ENCODE measurements around the gene MS4A1. TPM values are rescaled to one million over a fixed set of nuclear protein-coding genes. Genes with fewer than 3 reads are reported as not detected.

MS4A1 gene
- not detected in 2 replicates for total RNA-seq

DNA sequence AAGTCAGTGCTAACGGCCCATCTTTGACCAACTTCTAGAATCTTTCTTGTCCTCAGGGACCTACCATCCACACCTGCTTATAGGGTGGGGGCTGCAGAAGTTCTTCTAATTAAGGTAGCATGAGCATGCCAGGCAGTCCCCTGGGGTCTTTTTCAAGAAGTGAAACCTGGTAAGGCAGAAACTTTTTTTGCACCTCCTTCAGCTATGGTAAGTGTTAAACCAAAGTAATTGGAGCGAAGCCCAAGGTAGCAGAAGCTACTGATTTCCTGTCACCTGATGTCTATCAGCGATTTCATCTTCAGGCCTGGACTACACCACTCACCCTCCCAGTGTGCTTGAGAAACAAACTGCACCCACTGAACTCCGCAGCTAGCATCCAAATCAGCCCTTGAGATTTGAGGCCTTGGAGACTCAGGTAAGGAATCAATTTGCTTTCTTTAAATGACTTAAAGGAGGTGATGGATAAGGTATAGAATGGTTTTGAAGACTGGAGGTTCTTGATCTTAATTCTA, at the start of gene MS4A1:
MS4A1 (plus strand) TSS at position 317 of the 512 bp plus-strand sequence. CDS start 6,528 bp downstream, outside the sequence.

GRCh38 chr11:60429272-60429671, 26.4 kb upstream of the MS4A1 start, which contains the start of gene MS4A5:
Gene MS4A5 (plus strand): TSS chr11:60429572. CDS start chr11:60429675, 103 bp downstream.

DNA sequence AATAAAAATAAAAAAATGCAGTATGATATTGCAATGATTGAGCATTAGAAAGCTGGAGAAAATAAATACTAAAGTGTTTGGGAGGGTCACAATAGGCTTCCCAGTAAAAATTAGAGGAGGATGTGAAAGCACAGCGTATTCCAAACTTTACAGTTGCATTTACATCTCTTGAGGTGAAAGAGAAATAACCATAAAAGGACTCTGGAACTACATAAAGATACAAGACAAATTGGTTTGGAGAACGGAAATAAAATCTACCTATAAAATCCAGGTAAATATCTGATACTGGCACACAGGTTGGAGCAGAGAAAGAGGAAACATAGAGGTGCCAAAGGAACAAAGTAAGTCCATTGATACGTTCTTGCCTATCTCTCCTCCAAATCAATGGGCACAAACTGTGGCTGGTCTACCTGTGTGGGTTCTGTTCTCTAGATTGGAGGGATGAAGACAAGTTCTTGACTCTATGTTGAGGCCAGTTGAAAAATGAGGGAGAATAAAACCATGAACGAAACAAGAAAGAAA, 36.9 kb downstream of the MS4A1 start, which contains the start of gene MS4A12:
MS4A12 (plus strand) TSS at position 291 of the 522 bp plus-strand sequence. CDS start 4,541 bp downstream, outside the sequence.

DNA sequence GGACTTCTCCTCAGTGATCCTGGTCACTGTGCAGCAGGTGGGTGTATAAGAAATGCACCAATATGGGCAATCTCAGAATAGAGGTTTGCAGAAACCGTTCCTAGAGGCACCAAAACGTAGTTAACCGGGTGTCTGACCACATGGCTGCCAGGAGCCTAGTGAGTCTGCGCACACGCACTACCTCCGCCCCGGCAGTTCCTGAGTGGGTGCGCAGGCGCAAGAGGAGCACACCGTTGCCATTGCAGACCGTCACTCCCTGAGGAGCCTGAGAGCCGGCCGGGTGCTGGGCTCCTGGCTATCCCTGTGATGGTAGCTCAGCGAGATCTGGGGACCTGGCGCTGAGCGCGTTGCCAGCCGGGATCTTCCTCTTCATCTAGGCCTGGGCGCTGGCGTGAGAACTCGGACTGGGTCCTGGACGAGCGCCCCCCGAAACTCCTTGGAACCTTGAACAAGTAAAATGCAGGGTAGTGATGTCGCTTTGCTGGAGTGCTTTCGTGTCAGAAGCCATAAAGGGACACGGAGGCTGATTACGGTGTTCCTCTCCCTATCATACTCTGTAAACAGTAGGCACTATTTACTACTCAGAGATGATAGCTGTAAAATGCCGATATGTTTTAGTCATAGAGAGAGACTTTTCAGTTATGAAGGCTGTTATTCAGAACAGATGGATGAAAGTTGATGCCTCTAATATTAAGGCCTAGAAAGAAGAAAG, 59.7 kb downstream of the MS4A1 start, which contains the start of gene MS4A13:
MS4A13 (plus strand) TSS at position 249 of the 712 bp plus-strand sequence. CDS start 2,692 bp downstream, outside the sequence.

Other genes with a start within 250 kb of the MS4A1 start
- gene MS4A4E, start 212.7 kb upstream of the MS4A1 start, total RNA-seq: not detected in 2 replicates
- not detected in 2 replicates for gene MS4A4A, start 175.2 kb upstream of the MS4A1 start, total RNA-seq
- gene MS4A6E, start 128.6 kb upstream of the MS4A1 start, total RNA-seq: not detected in 2 replicates
- gene MS4A7, start 77.3 kb upstream of the MS4A1 start, total RNA-seq: not detected in 2 replicates
- gene MS4A14, start 59.4 kb upstream of the MS4A1 start, total RNA-seq: not detected in 2 replicates
- gene MS4A5, start 26.3 kb upstream of the MS4A1 start, total RNA-seq: not detected in 2 replicates
- gene MS4A12, start 36.9 kb downstream of the MS4A1 start, total RNA-seq: not detected in 2 replicates
- gene MS4A13, start 59.5 kb downstream of the MS4A1 start, total RNA-seq: not detected in 2 replicates
- gene MS4A8, start 243.8 kb downstream of the MS4A1 start, total RNA-seq: not detected in 2 replicates